ENCODE data around the gene DNAH17.

DNA sequence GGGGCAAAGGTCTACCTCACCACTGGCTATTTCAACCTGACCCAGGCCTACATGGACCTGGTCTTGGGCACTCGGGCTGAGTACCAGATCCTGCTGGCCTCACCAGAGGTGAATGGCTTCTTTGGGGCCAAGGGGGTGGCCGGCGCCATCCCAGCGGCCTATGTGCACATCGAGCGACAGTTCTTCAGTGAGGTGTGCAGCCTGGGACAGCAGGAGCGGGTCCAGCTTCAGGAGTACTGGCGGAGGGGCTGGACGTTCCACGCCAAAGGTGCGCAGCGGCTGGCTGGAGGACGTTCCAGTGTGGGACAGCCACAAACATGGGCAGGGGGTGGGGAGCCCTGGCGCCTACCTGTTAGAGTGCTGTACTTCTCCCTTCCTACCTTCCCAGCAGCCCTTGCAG lies 173.4 kb downstream of the DNAH17 start:
- TF ChIP-seq EZH2 (IDR thresholded peaks at IDR 0.05; ENCODE audit: insufficient read depth, poor library complexity, severe bottlenecking) = no peak
- TF ChIP-seq EZH2phosphoT487 (IDR thresholded peaks at IDR 0.05; ENCODE audit: insufficient read depth, low read depth) = no peak
